ENCODE measurements around the gene MFNG.

Gene MFNG

GRCh38 chr22:37443977-37444376 lies 42.2 kb downstream of the MFNG start:
- no peak for DNase-seq

GRCh38 chr22:37443086-37443485 lies 43.1 kb downstream of the MFNG start:
- DNase-seq: no peak

- DNase-seq: no peak
Observed at GRCh38 chr22:37442537-37442936, 43.6 kb downstream of the MFNG start.

GRCh38 chr22:37442135-37442534 lies 44.0 kb downstream of the MFNG start:
- DNase-seq: no peak

GRCh38 chr22:37440875-37441274 lies 45.3 kb downstream of the MFNG start:
- no peak for DNase-seq

- DNase-seq: no peak
Observed at GRCh38 chr22:37439347-37439746, 46.8 kb downstream of the MFNG start.

GRCh38 chr22:37435970-37436603 lies 50.1 kb downstream of the MFNG start:
- no peak for DNase-seq

GRCh38 chr22:37433786-37434185 lies 52.4 kb downstream of the MFNG start:
- no peak for DNase-seq

- no peak for DNase-seq
Observed at GRCh38 chr22:37432708-37433054, 53.5 kb downstream of the MFNG start.

- DNase-seq: no peak
Observed at GRCh38 chr22:37431801-37432707, 54.1 kb downstream of the MFNG start.

GRCh38 chr22:37431366-37431765 lies 54.8 kb downstream of the MFNG start:
- DNase-seq: no peak

- no peak for DNase-seq
Observed at GRCh38 chr22:37430941-37431340, 55.2 kb downstream of the MFNG start.

GRCh38 chr22:37428649-37429586 lies 57.3 kb downstream of the MFNG start:
- peak; percentile 60 for DNase-seq

GRCh38 chr22:37427711-37428635 lies 58.2 kb downstream of the MFNG start:
- DNase-seq: no peak

- no peak for DNase-seq
Observed at GRCh38 chr22:37427135-37427710, 59.0 kb downstream of the MFNG start, which contains the start of gene ELFN2. ELFN2 (minus strand) TSS chr22:37427479; CDS start chr22:37375534, 51,945 bp downstream.

GRCh38 chr22:37426706-37427134 lies 59.5 kb downstream of the MFNG start:
- DNase-seq: no peak

- DNase-seq: no peak
Observed at GRCh38 chr22:37425800-37426705, 60.1 kb downstream of the MFNG start.

GRCh38 chr22:37425369-37425768 lies 60.8 kb downstream of the MFNG start:
- no peak for DNase-seq

- no peak for DNase-seq
Observed at GRCh38 chr22:37423283-37423682, 62.9 kb downstream of the MFNG start.

GRCh38 chr22:37421468-37421877 lies 64.7 kb downstream of the MFNG start:
- DNase-seq: no peak

Data from activated gamma-delta T cell treated with Interleukin-2 at 50 U/mL for 16 hours (primary cell).